PC-9 (cell line): ENCODE results near the gene BIRC2. TPM values are rescaled to one million over a fixed set of nuclear protein-coding genes. Genes with fewer than 3 reads are reported as not detected.

Experiments
- BruUV-seq: library from RNA; stranded (reverse); fragments of 400-500 nt; replicated peaks from 2 replicates; lab custom pipeline; 2021; lab: Mats Ljungman, UMichigan
- CTCF ChIA-PET: fragments of 300-600 bp; sonication (Branson Sonifier 250); formaldehyde crosslinking; loops from one replicate; lab custom pipeline; 2022; ENCODE audit warnings: antibody characterized with exemption; lab: Charles Lee
- POLR2A ChIA-PET: fragments of 300-600 bp; sonication (Branson Sonifier 250); formaldehyde crosslinking; loops from one replicate; lab custom pipeline; 2022; ENCODE audit warnings: antibody characterized with exemption; ENCODE audit not compliant: unreplicated experiment; lab: Charles Lee
- DNase-seq, 2 experiments: peaks; one replicate each; pipeline versions ENCODE4 v3.0.0 to v3.0.0-alpha.2; 2015 to 2022; ENCODE audit warnings: mixed read lengths in 1 of 2
- H2AFZ ChIP-seq: fragments of 200-600 bp; sonication (generic); 2 replicates; pipeline ENCODE4 v1.8.1; 2017; ENCODE audit warnings: antibody characterized with exemption
- H3F3A ChIP-seq: fragments of 200-600 bp; sonication (generic); 2 replicates; pipeline ENCODE4 v1.8.1; 2017; ENCODE audit warnings: antibody characterized with exemption, mild to moderate bottlenecking, low read depth; ENCODE audit not compliant: insufficient read depth
- H3K27ac ChIP-seq: fragments of 200-600 bp; sonication (generic); 2 replicates; pipeline ENCODE4 v1.6.1; 2016; ENCODE audit warnings: mixed run types
- H3K27me3 ChIP-seq: fragments of 200-600 bp; sonication (generic); 2 replicates; pipeline ENCODE4 v1.6.1; 2016; ENCODE audit warnings: low read depth, mixed run types; ENCODE audit not compliant: insufficient read depth
- H3K36me3 ChIP-seq: fragments of 200-600 bp; sonication (generic); 2 replicates; pipeline ENCODE4 v1.6.1; 2016; ENCODE audit warnings: low read depth, mixed run types
- H3K4me1 ChIP-seq: fragments of 200-600 bp; sonication (generic); replicated peaks from 2 replicates; pipeline ENCODE4 v1.6.1; 2016; ENCODE audit warnings: mixed run types; ENCODE audit not compliant: insufficient read depth
- H3K4me2 ChIP-seq: fragments of 200-600 bp; sonication (generic); 2 replicates; pipeline ENCODE4 v1.6.1; 2017; ENCODE audit warnings: mixed run types
- H3K4me3 ChIP-seq: fragments of 200-600 bp; sonication (generic); 2 replicates; pipeline ENCODE4 v1.6.1; 2016; ENCODE audit warnings: mixed run types
- H3K79me2 ChIP-seq: fragments of 200-600 bp; sonication (generic); 2 replicates; pipeline ENCODE4 v1.6.1; 2017; ENCODE audit warnings: low read depth, mixed run types
- H3K9me2 ChIP-seq: fragments of 200-600 bp; sonication (generic); 2 replicates; pipeline ENCODE4 v1.8.1; 2017; ENCODE audit warnings: mild to moderate bottlenecking; ENCODE audit not compliant: insufficient read depth
- H3K9me3 ChIP-seq: fragments of 200-600 bp; sonication (generic); 2 replicates; pipeline ENCODE4 v1.8.1; 2016; ENCODE audit warnings: low read depth; ENCODE audit not compliant: insufficient read depth
- H4K20me1 ChIP-seq: fragments of 200-600 bp; sonication (generic); 2 replicates; pipeline ENCODE4 v1.8.1; 2017; ENCODE audit not compliant: insufficient read depth
- EZH2 ChIP-seq: fragments of 200-600 bp; sonication (generic); IDR thresholded peaks from 2 replicates; pipeline ENCODE4 v1.8.0; 2017; ENCODE audit warnings: antibody characterized with exemption, low read depth
- intact Hi-C: fragments of 100-400 bp; cut with micrococcal nuclease; formaldehyde crosslinking; loops from one replicate; pipeline ENCODE4 v1.10.0; 2022; ENCODE audit not compliant: unreplicated experiment
- total RNA-seq: library from RNA; stranded (reverse); gene quantifications from 2 replicates; pipeline ENCODE4 v1.2.3, GENCODE V29; 2021
- TF ChIP-seq, protein P1 (sequence below): fragments of 200-600 bp; sonication (generic); conservative IDR thresholded peaks from 2 replicates; pipeline ENCODE4 v1.6.1; 2017; ENCODE audit warnings: mixed run types, antibody characterized with exemption, mild to moderate bottlenecking, moderate library complexity

Gene BIRC2
- total RNA-seq, 1 experiment from 2014 or later = 33.7 TPM

- BruUV-seq = no TSS peak
- no peak for DNase-seq
- H4K20me1 ChIP-seq = no peaks in the 10 kb centered on the region
- no peak overlapping the region for H3K4me3 ChIP-seq
- H3K27ac ChIP-seq = no peak overlapping the region
- no peak overlapping the region for H3K4me2 ChIP-seq
- no peaks in the 10 kb centered on the region for H3K79me2 ChIP-seq
- TF ChIP-seq EZH2 = no peak
- TF ChIP-seq, protein P1, sequence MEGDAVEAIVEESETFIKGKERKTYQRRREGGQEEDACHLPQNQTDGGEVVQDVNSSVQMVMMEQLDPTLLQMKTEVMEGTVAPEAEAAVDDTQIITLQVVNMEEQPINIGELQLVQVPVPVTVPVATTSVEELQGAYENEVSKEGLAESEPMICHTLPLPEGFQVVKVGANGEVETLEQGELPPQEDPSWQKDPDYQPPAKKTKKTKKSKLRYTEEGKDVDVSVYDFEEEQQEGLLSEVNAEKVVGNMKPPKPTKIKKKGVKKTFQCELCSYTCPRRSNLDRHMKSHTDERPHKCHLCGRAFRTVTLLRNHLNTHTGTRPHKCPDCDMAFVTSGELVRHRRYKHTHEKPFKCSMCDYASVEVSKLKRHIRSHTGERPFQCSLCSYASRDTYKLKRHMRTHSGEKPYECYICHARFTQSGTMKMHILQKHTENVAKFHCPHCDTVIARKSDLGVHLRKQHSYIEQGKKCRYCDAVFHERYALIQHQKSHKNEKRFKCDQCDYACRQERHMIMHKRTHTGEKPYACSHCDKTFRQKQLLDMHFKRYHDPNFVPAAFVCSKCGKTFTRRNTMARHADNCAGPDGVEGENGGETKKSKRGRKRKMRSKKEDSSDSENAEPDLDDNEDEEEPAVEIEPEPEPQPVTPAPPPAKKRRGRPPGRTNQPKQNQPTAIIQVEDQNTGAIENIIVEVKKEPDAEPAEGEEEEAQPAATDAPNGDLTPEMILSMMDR = no peak
- H3K9me3 ChIP-seq = no peaks in the 10 kb centered on the region
- no peaks in the 10 kb centered on the region for H3K9me2 ChIP-seq
- intact Hi-C loops = no loop called here
- POLR2A ChIA-PET = no interaction called here
- 0 out of 2 replicates have a peak, but pooled peaks cover 10% of the 10 kb centered on the region for H3K36me3 ChIP-seq
- H2AFZ ChIP-seq = no peak overlapping the region
- H3K27me3 ChIP-seq = no peaks in the 10 kb centered on the region
- 0 out of 2 replicates have a peak, but pooled peaks cover under 1% of the 10 kb centered on the region for H3F3A ChIP-seq
- CTCF ChIA-PET = no interaction called here
- no peaks in the 10 kb centered on the region for H3K4me1 ChIP-seq
Observed at GRCh38 chr11:102382384-102382783, 35.4 kb downstream of the BIRC2 start.

DNA sequence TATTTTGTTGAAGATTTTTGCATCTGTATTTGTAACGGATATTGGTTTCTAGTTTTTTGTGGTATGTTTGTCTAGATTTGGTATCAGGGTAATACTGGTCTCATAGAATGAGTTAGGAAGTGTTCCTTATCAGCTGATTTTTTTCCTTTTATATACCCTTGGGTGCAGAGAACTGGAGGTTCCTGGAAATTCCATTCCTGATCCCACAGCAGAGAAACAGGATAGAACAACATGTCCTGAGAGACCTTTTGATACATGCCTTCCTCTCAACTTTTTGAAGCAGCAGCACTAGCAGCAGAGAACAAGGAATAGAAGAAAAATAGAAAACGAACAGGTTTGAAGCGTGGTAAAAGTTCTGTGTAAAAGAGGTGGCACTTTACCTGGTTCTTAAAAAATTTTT is 36.8 kb downstream of the BIRC2 start:
- Histone ChIP-seq H3F3A (no peaks in the 10 kb centered on the region), H3K27ac (no peak overlapping the region), H4K20me1 (no peaks in the 10 kb centered on the region), H3K4me1 (no peaks in the 10 kb centered on the region), H3K9me3 (no peaks in the 10 kb centered on the region), H3K27me3 (no peaks in the 10 kb centered on the region), H3K4me2 (no peak overlapping the region), H3K4me3 (no peak overlapping the region), H3K36me3 (0 out of 2 replicates have a peak, but pooled peaks cover 9% of the 10 kb centered on the region), H3K79me2 (no peaks in the 10 kb centered on the region), H2AFZ (no peak overlapping the region), H3K9me2 (no peaks in the 10 kb centered on the region)
- DNase-seq = no peak
- ChIA-PET POLR2A (no interaction called here), CTCF (no interaction called here)
- TF ChIP-seq EZH2 = no peak
- TF ChIP-seq, protein P1 = no peak
- intact Hi-C loops = no loop called here
- no TSS peak for BruUV-seq

- Histone ChIP-seq H3K27ac (no peak overlapping the region), H3K9me3 (no peaks in the 10 kb centered on the region), H3K4me1 (no peaks in the 10 kb centered on the region), H3K79me2 (no peaks in the 10 kb centered on the region), H3K36me3 (0 out of 2 replicates have a peak, but pooled peaks cover 6% of the 10 kb centered on the region), H3K9me2 (no peaks in the 10 kb centered on the region), H3K27me3 (no peaks in the 10 kb centered on the region), H3F3A (no peaks in the 10 kb centered on the region), H4K20me1 (no peaks in the 10 kb centered on the region), H2AFZ (no peak overlapping the region), H3K4me2 (no peak overlapping the region), H3K4me3 (no peak overlapping the region)
- DNase-seq = no peak
- ChIA-PET CTCF (no interaction called here), POLR2A (no interaction called here)
- BruUV-seq = no TSS peak
- intact Hi-C loops = no loop called here
- TF ChIP-seq, protein P1 = no peak
- no peak for TF ChIP-seq EZH2
Observed at GRCh38 chr11:102384419-102385079, 37.5 kb downstream of the BIRC2 start.
